ENCODE results near the gene PRKCH.

- no peak for TF ChIP-seq POLR2A (IDR thresholded peaks at IDR 0.05; ENCODE audit: low read length)
- TF ChIP-seq GATA1 (IDR thresholded peaks at IDR 0.05; ENCODE audit: low read depth, low read length): no peak
Observed at GRCh38 chr14:61562321-61563161, 241.2 kb downstream of the PRKCH start.
